ENCODE measurements around the gene MKLN1. TPM values are rescaled to one million over a fixed set of nuclear protein-coding genes. Genes with fewer than 3 reads are reported as not detected.

Gene MKLN1
- total and polyA plus RNA-seq, 2 donors (not counting 1 experiment from before 2014, with no cell fraction given): 8.5 to 68.4 TPM

DNA sequence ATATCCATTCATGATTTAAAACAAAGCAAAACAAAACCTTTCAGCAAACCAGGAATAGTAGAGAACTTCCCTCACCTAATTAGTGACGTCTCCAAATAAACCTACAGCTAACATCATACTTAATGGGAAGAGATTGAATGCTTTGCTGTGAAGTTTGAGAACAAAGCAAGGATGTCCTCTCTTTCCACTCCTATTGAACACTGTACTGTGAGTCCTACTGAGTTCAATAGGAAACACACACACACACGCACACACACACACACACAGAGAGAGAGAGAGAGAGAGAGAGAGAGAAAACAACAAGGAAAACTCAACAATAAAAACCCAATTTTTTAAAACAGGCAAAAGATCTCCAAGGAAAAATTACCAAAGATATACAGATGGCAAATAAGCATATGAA, 196.4 kb downstream of the MKLN1 start:
- ChIA-PET POLR2A (no interaction called here), CTCF (no interaction called here)
- Histone ChIP-seq H3K27me3 (replicated peaks in 1 of 4; ENCODE audit: control extremely low read depth in 1 of 4, control insufficient read depth in 3 of 4, insufficient read depth in 4 of 4, low read length in 3 of 4) (no peaks in the 10 kb centered on the region), H3K27ac (ENCODE audit: low read length in 2 of 2) (no peak overlapping the region), H3K4me1 (ENCODE audit: control insufficient read depth in 2 of 2, insufficient read depth in 2 of 2, low read length in 2 of 2) (peaks cover 0 to 5% of the 10 kb centered on the region in 2 donors), H2AFZ (ENCODE audit: insufficient read depth, low read depth, low read length, poor library complexity, severe bottlenecking) (no peak overlapping the region), H3K4me3 (ENCODE audit: control extremely low read depth in 1 of 5, extremely low read depth in 1 of 5, insufficient read depth in 1 of 5, low read depth in 2 of 5, low read length in 4 of 5) (no peak overlapping the region), H3K9me3 (ENCODE audit: control extremely low read depth in 1 of 3, control insufficient read depth in 2 of 3, insufficient read depth in 1 of 3, low read length in 2 of 3) (no peaks in the 10 kb centered on the region), H3K36me3 (replicated peaks in 1 of 2; ENCODE audit: control extremely low read depth in 1 of 2, control insufficient read depth in 1 of 2, extremely low read depth in 1 of 2, insufficient read depth in 2 of 2, low read length in 1 of 2) (no peaks in the 10 kb centered on the region), H3K9ac (ENCODE audit: low read length) (no peak overlapping the region), H3K79me2 (ENCODE audit: control insufficient read depth, insufficient read depth, low read length) (no peaks in the 10 kb centered on the region), H4K20me1 (ENCODE audit: control insufficient read depth, insufficient read depth, low read length, poor library complexity, severe bottlenecking) (no peaks in the 10 kb centered on the region), H3K4me2 (replicated peaks; ENCODE audit: low read depth, low read length, poor library complexity, severe bottlenecking) (no peak overlapping the region)
- H3K27me3 Mint-ChIP-seq: no peaks in the 10 kb centered on the region
- no peak overlapping the region for H3K27ac Mint-ChIP-seq
- TF ChIP-seq EZH2 (IDR thresholded peaks at IDR 0.05; ENCODE audit: borderline replicate concordance, insufficient read depth, low read depth, low read length, poor library complexity, severe bottlenecking): no peak
- TF ChIP-seq, protein P1, sequence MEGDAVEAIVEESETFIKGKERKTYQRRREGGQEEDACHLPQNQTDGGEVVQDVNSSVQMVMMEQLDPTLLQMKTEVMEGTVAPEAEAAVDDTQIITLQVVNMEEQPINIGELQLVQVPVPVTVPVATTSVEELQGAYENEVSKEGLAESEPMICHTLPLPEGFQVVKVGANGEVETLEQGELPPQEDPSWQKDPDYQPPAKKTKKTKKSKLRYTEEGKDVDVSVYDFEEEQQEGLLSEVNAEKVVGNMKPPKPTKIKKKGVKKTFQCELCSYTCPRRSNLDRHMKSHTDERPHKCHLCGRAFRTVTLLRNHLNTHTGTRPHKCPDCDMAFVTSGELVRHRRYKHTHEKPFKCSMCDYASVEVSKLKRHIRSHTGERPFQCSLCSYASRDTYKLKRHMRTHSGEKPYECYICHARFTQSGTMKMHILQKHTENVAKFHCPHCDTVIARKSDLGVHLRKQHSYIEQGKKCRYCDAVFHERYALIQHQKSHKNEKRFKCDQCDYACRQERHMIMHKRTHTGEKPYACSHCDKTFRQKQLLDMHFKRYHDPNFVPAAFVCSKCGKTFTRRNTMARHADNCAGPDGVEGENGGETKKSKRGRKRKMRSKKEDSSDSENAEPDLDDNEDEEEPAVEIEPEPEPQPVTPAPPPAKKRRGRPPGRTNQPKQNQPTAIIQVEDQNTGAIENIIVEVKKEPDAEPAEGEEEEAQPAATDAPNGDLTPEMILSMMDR (IDR thresholded peaks at IDR 0.05): no peak
- intact Hi-C loops (cut with micrococcal nuclease): no loop called here
- ATAC-seq (ENCODE audit: low read depth): no peak
- no peak for DNase-seq
- WGBS (ENCODE audit: insufficient coverage): no CpG with 5 or more reads among the region's 2 CpGs
- no peaks in the 10 kb centered on the region for H3K9me3 Mint-ChIP-seq (ENCODE audit: insufficient read depth)
- peaks cover 10% of the 10 kb centered on the region for H3K4me1 Mint-ChIP-seq
- no peak overlapping the region for H3K4me3 Mint-ChIP-seq

DNA sequence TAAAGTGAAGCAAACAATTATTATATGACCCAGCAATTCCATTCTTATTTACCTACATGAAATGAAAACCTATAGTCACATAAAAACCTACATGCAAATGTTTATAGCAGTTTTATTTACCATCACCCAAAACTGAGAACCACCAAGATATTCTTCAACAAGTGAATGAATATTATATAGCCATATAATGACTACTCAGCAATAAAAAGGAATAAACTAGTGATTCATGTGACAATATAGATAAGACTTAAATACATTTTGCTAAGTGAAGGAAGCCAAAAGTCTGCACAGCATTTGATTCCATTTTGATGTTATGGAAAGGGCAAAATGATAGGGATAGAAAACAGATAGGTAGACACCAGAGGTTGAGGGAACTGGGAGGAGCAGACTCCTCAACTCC, 197.0 kb downstream of the MKLN1 start:
- no peak overlapping the region for H3K4me3 Mint-ChIP-seq
- DNase-seq: no peak
- Histone ChIP-seq H3K27ac (ENCODE audit: low read length in 2 of 2) (no peak overlapping the region), H3K27me3 (replicated peaks in 1 of 4; ENCODE audit: control extremely low read depth in 1 of 4, control insufficient read depth in 3 of 4, insufficient read depth in 4 of 4, low read length in 3 of 4) (no peaks in the 10 kb centered on the region), H3K36me3 (replicated peaks in 1 of 2; ENCODE audit: control extremely low read depth in 1 of 2, control insufficient read depth in 1 of 2, extremely low read depth in 1 of 2, insufficient read depth in 2 of 2, low read length in 1 of 2) (no peaks in the 10 kb centered on the region), H3K4me3 (ENCODE audit: control extremely low read depth in 1 of 5, extremely low read depth in 1 of 5, insufficient read depth in 1 of 5, low read depth in 2 of 5, low read length in 4 of 5) (no peak overlapping the region), H4K20me1 (ENCODE audit: control insufficient read depth, insufficient read depth, low read length, poor library complexity, severe bottlenecking) (no peaks in the 10 kb centered on the region), H3K9me3 (ENCODE audit: control extremely low read depth in 1 of 3, control insufficient read depth in 2 of 3, insufficient read depth in 1 of 3, low read length in 2 of 3) (no peaks in the 10 kb centered on the region), H3K9ac (ENCODE audit: low read length) (no peak overlapping the region), H2AFZ (ENCODE audit: insufficient read depth, low read depth, low read length, poor library complexity, severe bottlenecking) (no peak overlapping the region), H3K4me1 (ENCODE audit: control insufficient read depth in 2 of 2, insufficient read depth in 2 of 2, low read length in 2 of 2) (peaks cover 0 to 5% of the 10 kb centered on the region in 2 donors), H3K79me2 (ENCODE audit: control insufficient read depth, insufficient read depth, low read length) (no peaks in the 10 kb centered on the region), H3K4me2 (replicated peaks; ENCODE audit: low read depth, low read length, poor library complexity, severe bottlenecking) (no peak overlapping the region)
- peaks cover 10% of the 10 kb centered on the region for H3K4me1 Mint-ChIP-seq
- TF ChIP-seq EZH2 (IDR thresholded peaks at IDR 0.05; ENCODE audit: borderline replicate concordance, insufficient read depth, low read depth, low read length, poor library complexity, severe bottlenecking): no peak
- TF ChIP-seq, protein P1 (IDR thresholded peaks at IDR 0.05): no peak
- ATAC-seq (ENCODE audit: low read depth): no peak
- H3K27me3 Mint-ChIP-seq: no peaks in the 10 kb centered on the region
- intact Hi-C loops (cut with micrococcal nuclease): no loop called here
- no peak overlapping the region for H3K27ac Mint-ChIP-seq
- CTCF ChIA-PET: interaction anchor here (0.7 kb wide), 1 partner anchor 14 kb away, joined by 3 read pairs; no protein-coding TSS in a partner anchor
- H3K9me3 Mint-ChIP-seq (ENCODE audit: insufficient read depth): no peaks in the 10 kb centered on the region
- POLR2A ChIA-PET: no interaction called here

Measured in B cell (primary cell).